DOHH2 (cell line): ENCODE data around the gene RIPOR2.

ENCODE experiments used
- CTCF ChIP-seq: fragments of 200-600 bp; sonication (generic); IDR thresholded peaks from one replicate; pipeline ENCODE4 v1.5.1; 2014; ENCODE audit warnings: antibody characterized with exemption, mild to moderate bottlenecking, low read depth, low read length; ENCODE audit not compliant: poor library complexity, severe bottlenecking
- EZH2phosphoT487 ChIP-seq: fragments of 200-600 bp; sonication (generic); IDR thresholded peaks from 2 replicates; pipeline ENCODE4 v1.6.1; 2017; ENCODE audit warnings: borderline replicate concordance, mild to moderate bottlenecking, antibody characterized with exemption, low read length, moderate library complexity, mixed read lengths

DNA sequence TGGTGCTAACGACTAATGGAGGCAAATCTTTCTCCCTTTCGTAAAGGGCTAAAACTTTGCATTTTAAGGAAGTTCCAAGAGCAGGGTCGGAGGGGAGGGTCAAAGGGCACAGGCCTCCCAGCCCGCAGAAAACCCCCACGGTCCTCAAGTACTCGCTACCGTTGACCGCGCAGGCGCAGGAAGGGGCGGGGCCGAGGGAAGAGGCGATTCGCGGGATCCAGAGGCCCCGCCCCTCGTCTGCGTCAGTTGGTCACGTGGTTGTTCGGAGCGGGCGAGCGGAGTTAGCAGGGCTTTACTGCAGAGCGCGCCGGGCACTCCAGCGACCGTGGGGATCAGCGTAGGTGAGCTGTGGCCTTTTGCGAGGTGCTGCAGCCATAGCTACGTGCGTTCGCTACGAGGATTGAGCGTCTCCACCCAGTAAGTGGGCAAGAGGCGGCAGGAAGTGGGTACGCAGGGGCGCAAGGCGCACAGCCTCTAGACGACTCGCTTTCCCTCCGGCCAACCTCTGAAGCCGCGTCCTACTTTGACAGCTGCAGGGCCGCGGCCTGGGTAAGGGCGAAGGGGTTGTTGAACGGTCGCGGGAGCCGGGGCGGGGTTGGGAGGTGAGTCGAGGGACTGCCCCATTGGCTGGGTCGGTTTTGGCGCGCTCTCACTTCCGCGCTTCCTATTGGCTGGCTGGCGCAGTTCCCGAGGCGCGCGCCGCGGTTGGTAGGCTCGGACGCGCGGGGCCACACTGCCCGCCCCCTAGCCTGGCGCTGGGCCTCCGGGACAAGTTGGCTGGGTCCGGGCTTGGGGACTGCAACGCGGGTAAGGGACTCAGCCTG is 160.9 kb downstream of the RIPOR2 start, which contains the start of gene GMNN:
- TF ChIP-seq CTCF (no peak), EZH2phosphoT487 (no peak)
